Stimulated activated CD4-positive, alpha-beta T cell treated with anti-CD3 and anti-CD28 coated beads, TNF-alpha, amount 100 ng/mL, for 4 hours (primary cell): ENCODE data around the gene GPR142.
"Not testable (repeated sequence)": the region's sequence is repeated elsewhere in the genome, so short reads cannot be mapped to it uniquely, and the experiment has no call there.

Experiments used
- DNase-seq, 3 experiments: peaks; one replicate each; pipeline ENCODE4 v3.0.0-alpha.2; 2020; ENCODE audit warnings: low read depth in 3 of 3

Gene GPR142

GRCh38 chr17:74393346-74393942, 26.1 kb downstream of the GPR142 start:
- no peak for DNase-seq

GRCh38 chr17:74394275-74394950, 27.1 kb downstream of the GPR142 start:
- no peak for DNase-seq

- DNase-seq: no peak
These were observed 27.7 kb downstream of the GPR142 start for GRCh38 chr17:74394977-74395376.

- no peak for DNase-seq
These were observed 29.3 kb downstream of the GPR142 start for GRCh38 chr17:74396567-74396966.

- DNase-seq: no peak
These were observed 34.7 kb downstream of the GPR142 start for GRCh38 chr17:74402048-74402447.

- no peak for DNase-seq
These were observed 36.3 kb downstream of the GPR142 start for GRCh38 chr17:74403512-74404137.

- no peak for DNase-seq
These were observed 36.9 kb downstream of the GPR142 start for GRCh38 chr17:74404218-74404617.

- no peak for DNase-seq
These were observed 37.5 kb downstream of the GPR142 start for GRCh38 chr17:74404789-74405188.

- not testable (repeated sequence) for DNase-seq
These were observed 38.0 kb downstream of the GPR142 start for GRCh38 chr17:74405311-74405710.

GRCh38 chr17:74407384-74407783, 40.1 kb downstream of the GPR142 start:
- no peak for DNase-seq

- DNase-seq: no peak
These were observed 41.0 kb downstream of the GPR142 start for GRCh38 chr17:74408262-74408661.

GRCh38 chr17:74408815-74409214, 41.5 kb downstream of the GPR142 start:
- no peak for DNase-seq

- DNase-seq: no peak
These were observed 42.7 kb downstream of the GPR142 start for GRCh38 chr17:74410001-74410443.

- no peak for DNase-seq
These were observed 45.3 kb downstream of the GPR142 start for GRCh38 chr17:74412581-74412980.

- DNase-seq: no peak
These were observed 46.2 kb downstream of the GPR142 start for GRCh38 chr17:74413491-74413890.

GRCh38 chr17:74414510-74414909, 47.2 kb downstream of the GPR142 start:
- no peak for DNase-seq

- no peak for DNase-seq
These were observed 48.5 kb downstream of the GPR142 start for GRCh38 chr17:74415608-74416396.

GRCh38 chr17:74417178-74418045, 50.1 kb downstream of the GPR142 start:
- no peak for DNase-seq

GRCh38 chr17:74419928-74420411, 52.7 kb downstream of the GPR142 start:
- no peak for DNase-seq
